ENCODE measurements around the gene GSTA5.
"Not testable (repeated sequence)": the region's sequence is repeated elsewhere in the genome, so short reads cannot be mapped to it uniquely, and the experiment has no call there.

Gene GSTA5

GRCh38 chr6:52868899-52869298 lies 28.3 kb upstream of the GSTA5 start:
- H3K36me3 ChIP-seq (ENCODE audit: control insufficient read depth, insufficient read depth, low read length); H3K4me1 ChIP-seq (ENCODE audit: control insufficient read depth, insufficient read depth, low read length); H3K27me3 ChIP-seq (ENCODE audit: control insufficient read depth, insufficient read depth, low read length); H3K4me3 ChIP-seq (ENCODE audit: low read depth, low read length); H3K9me3 ChIP-seq (ENCODE audit: control insufficient read depth, insufficient read depth, low read length); H3K9ac ChIP-seq (ENCODE audit: low read depth, low read length): not testable (repeated sequence)

- Histone ChIP-seq H3K9ac (ENCODE audit: low read depth, low read length) (no peak overlapping the region), H3K36me3 (ENCODE audit: control insufficient read depth, insufficient read depth, low read length) (no peaks in the 10 kb centered on the region), H3K4me1 (ENCODE audit: control insufficient read depth, insufficient read depth, low read length) (peaks cover 4% of the 10 kb centered on the region), H3K4me3 (ENCODE audit: low read depth, low read length) (no peak overlapping the region), H3K27me3 (ENCODE audit: control insufficient read depth, insufficient read depth, low read length) (no peaks in the 10 kb centered on the region), H3K9me3 (ENCODE audit: control insufficient read depth, insufficient read depth, low read length) (no peaks in the 10 kb centered on the region)
These were observed 27.6 kb upstream of the GSTA5 start for GRCh38 chr6:52868240-52868639.

- not testable (repeated sequence) for H3K9me3 ChIP-seq (ENCODE audit: control insufficient read depth, insufficient read depth, low read length); H3K27me3 ChIP-seq (ENCODE audit: control insufficient read depth, insufficient read depth, low read length); H3K9ac ChIP-seq (ENCODE audit: low read depth, low read length)
These were observed 20.5 kb upstream of the GSTA5 start for GRCh38 chr6:52861151-52861550.

GRCh38 chr6:52858416-52858815 lies 17.8 kb upstream of the GSTA5 start:
- Histone ChIP-seq H3K27me3 (ENCODE audit: control insufficient read depth, insufficient read depth, low read length) (no peaks in the 10 kb centered on the region), H3K36me3 (ENCODE audit: control insufficient read depth, insufficient read depth, low read length) (no peaks in the 10 kb centered on the region), H3K9me3 (ENCODE audit: control insufficient read depth, insufficient read depth, low read length) (no peaks in the 10 kb centered on the region), H3K4me3 (ENCODE audit: low read depth, low read length) (no peak overlapping the region), H3K9ac (ENCODE audit: low read depth, low read length) (no peak overlapping the region), H3K4me1 (ENCODE audit: control insufficient read depth, insufficient read depth, low read length) (peaks cover 2% of the 10 kb centered on the region)

More at GRCh38 chr6:52861151-52861550, 20.5 kb upstream of the GSTA5 start:
- not testable (repeated sequence) for H3K36me3 ChIP-seq (ENCODE audit: control insufficient read depth, insufficient read depth, low read length); H3K4me1 ChIP-seq (ENCODE audit: control insufficient read depth, insufficient read depth, low read length); H3K4me3 ChIP-seq (ENCODE audit: low read depth, low read length)

GRCh38 chr6:52856137-52856536 lies 15.5 kb upstream of the GSTA5 start:
- not testable (repeated sequence) for H3K9ac ChIP-seq (ENCODE audit: low read depth, low read length); H3K4me3 ChIP-seq (ENCODE audit: low read depth, low read length); H3K27me3 ChIP-seq (ENCODE audit: control insufficient read depth, insufficient read depth, low read length); H3K9me3 ChIP-seq (ENCODE audit: control insufficient read depth, insufficient read depth, low read length); H3K36me3 ChIP-seq (ENCODE audit: control insufficient read depth, insufficient read depth, low read length); H3K4me1 ChIP-seq (ENCODE audit: control insufficient read depth, insufficient read depth, low read length)

GRCh38 chr6:52849137-52849536 lies 8.5 kb upstream of the GSTA5 start:
- Histone ChIP-seq H3K4me3 (ENCODE audit: low read depth, low read length) (no peak overlapping the region), H3K4me1 (ENCODE audit: control insufficient read depth, insufficient read depth, low read length) (no peaks in the 10 kb centered on the region), H3K27me3 (ENCODE audit: control insufficient read depth, insufficient read depth, low read length) (no peaks in the 10 kb centered on the region), H3K36me3 (ENCODE audit: control insufficient read depth, insufficient read depth, low read length) (no peaks in the 10 kb centered on the region), H3K9me3 (ENCODE audit: control insufficient read depth, insufficient read depth, low read length) (no peaks in the 10 kb centered on the region), H3K9ac (ENCODE audit: low read depth, low read length) (no peak overlapping the region)

- Histone ChIP-seq H3K9ac (ENCODE audit: low read depth, low read length) (no peak overlapping the region), H3K4me3 (ENCODE audit: low read depth, low read length) (no peak overlapping the region), H3K9me3 (ENCODE audit: control insufficient read depth, insufficient read depth, low read length) (no peaks in the 10 kb centered on the region), H3K36me3 (ENCODE audit: control insufficient read depth, insufficient read depth, low read length) (no peaks in the 10 kb centered on the region), H3K27me3 (ENCODE audit: control insufficient read depth, insufficient read depth, low read length) (no peaks in the 10 kb centered on the region), H3K4me1 (ENCODE audit: control insufficient read depth, insufficient read depth, low read length) (no peaks in the 10 kb centered on the region)
These were observed 5.4 kb upstream of the GSTA5 start for GRCh38 chr6:52846002-52846401.

- H3K4me1 ChIP-seq (ENCODE audit: control insufficient read depth, insufficient read depth, low read length), result no peaks in the 10 kb centered on the region
- H3K27me3 ChIP-seq (ENCODE audit: control insufficient read depth, insufficient read depth, low read length), result no peaks in the 10 kb centered on the region
- H3K36me3 ChIP-seq (ENCODE audit: control insufficient read depth, insufficient read depth, low read length), result no peaks in the 10 kb centered on the region
- no peak overlapping the region for H3K4me3 ChIP-seq (ENCODE audit: low read depth, low read length)
- H3K9ac ChIP-seq (ENCODE audit: low read depth, low read length), result no peak overlapping the region
- H3K9me3 ChIP-seq (ENCODE audit: control insufficient read depth, insufficient read depth, low read length), result no peaks in the 10 kb centered on the region
These were observed 3.0 kb upstream of the GSTA5 start for GRCh38 chr6:52843605-52844004.

GRCh38 chr6:52839124-52840055 lies 1.2 kb downstream of the GSTA5 start:
- no peaks in the 10 kb centered on the region for H3K4me1 ChIP-seq (ENCODE audit: control insufficient read depth, insufficient read depth, low read length)
- H3K27me3 ChIP-seq (ENCODE audit: control insufficient read depth, insufficient read depth, low read length), result no peaks in the 10 kb centered on the region
- no peak overlapping the region for H3K4me3 ChIP-seq (ENCODE audit: low read depth, low read length)
- H3K36me3 ChIP-seq (ENCODE audit: control insufficient read depth, insufficient read depth, low read length), result no peaks in the 10 kb centered on the region
- H3K9me3 ChIP-seq (ENCODE audit: control insufficient read depth, insufficient read depth, low read length), result no peaks in the 10 kb centered on the region
- H3K9ac ChIP-seq (ENCODE audit: low read depth, low read length), result no peak overlapping the region

- Histone ChIP-seq H3K27me3 (ENCODE audit: control insufficient read depth, insufficient read depth, low read length) (no peaks in the 10 kb centered on the region), H3K9me3 (ENCODE audit: control insufficient read depth, insufficient read depth, low read length) (no peaks in the 10 kb centered on the region), H3K4me3 (ENCODE audit: low read depth, low read length) (no peak overlapping the region)
These were observed 6.1 kb downstream of the GSTA5 start for GRCh38 chr6:52834481-52834880.

GRCh38 chr6:52830869-52831268 lies 9.7 kb downstream of the GSTA5 start:
- not testable (repeated sequence) for H3K4me1 ChIP-seq (ENCODE audit: control insufficient read depth, insufficient read depth, low read length); H3K9me3 ChIP-seq (ENCODE audit: control insufficient read depth, insufficient read depth, low read length); H3K27me3 ChIP-seq (ENCODE audit: control insufficient read depth, insufficient read depth, low read length); H3K36me3 ChIP-seq (ENCODE audit: control insufficient read depth, insufficient read depth, low read length); H3K9ac ChIP-seq (ENCODE audit: low read depth, low read length); H3K4me3 ChIP-seq (ENCODE audit: low read depth, low read length)

More at GRCh38 chr6:52834481-52834880, 6.1 kb downstream of the GSTA5 start:
- H3K4me1 ChIP-seq (ENCODE audit: control insufficient read depth, insufficient read depth, low read length), result no peaks in the 10 kb centered on the region
- H3K36me3 ChIP-seq (ENCODE audit: control insufficient read depth, insufficient read depth, low read length), result no peaks in the 10 kb centered on the region
- H3K9ac ChIP-seq (ENCODE audit: low read depth, low read length), result no peak overlapping the region

GRCh38 chr6:52829046-52829817 lies 11.4 kb downstream of the GSTA5 start:
- Histone ChIP-seq H3K27me3 (ENCODE audit: control insufficient read depth, insufficient read depth, low read length) (no peaks in the 10 kb centered on the region), H3K9me3 (ENCODE audit: control insufficient read depth, insufficient read depth, low read length) (no peaks in the 10 kb centered on the region), H3K4me3 (ENCODE audit: low read depth, low read length) (no peak overlapping the region), H3K36me3 (ENCODE audit: control insufficient read depth, insufficient read depth, low read length) (no peaks in the 10 kb centered on the region), H3K9ac (ENCODE audit: low read depth, low read length) (no peak overlapping the region), H3K4me1 (ENCODE audit: control insufficient read depth, insufficient read depth, low read length) (no peaks in the 10 kb centered on the region)

Measured in iPS-15b (cell line).